Sigmoid colon (tissue), 4 donors: ENCODE results near the gene SPAG6.
A peak's percentile ranks its signal among the peaks of the same experiment; 100 is the strongest.

Experiments used
- EP300 ChIP-seq, 4 donors: sonication (generic); formaldehyde crosslinking; IDR thresholded peaks; one replicate each; pipeline ENCODE4 v1.6.1; 2017; ENCODE audit warnings: antibody characterized with exemption in 4 of 4
- POLR2A ChIP-seq, 2 donors: fragments of 450-650 bp; IDR thresholded peaks; one replicate each; pipeline ENCODE4 v1.6.1; 2016; ENCODE audit warnings: antibody characterized with exemption in 2 of 2, mild to moderate bottlenecking in 2 of 2, moderate library complexity in 2 of 2
- POLR2AphosphoS5 ChIP-seq, 4 donors: sonication (generic); formaldehyde crosslinking; IDR thresholded peaks; one replicate each; pipeline ENCODE4 v1.6.1; 2017; ENCODE audit warnings: antibody characterized with exemption in 4 of 4
- TF ChIP-seq, protein P1 (sequence below), 4 experiments: fragments of 450-650 bp in 3 of 4; fragments of 200-600 bp in 1 of 4; IDR thresholded peaks; one replicate each; pipeline ENCODE4 v1.5.1; 2016 to 2019; ENCODE audit warnings: antibody characterized with exemption in 4 of 4, mild to moderate bottlenecking in 3 of 4, moderate library complexity in 2 of 4

DNA sequence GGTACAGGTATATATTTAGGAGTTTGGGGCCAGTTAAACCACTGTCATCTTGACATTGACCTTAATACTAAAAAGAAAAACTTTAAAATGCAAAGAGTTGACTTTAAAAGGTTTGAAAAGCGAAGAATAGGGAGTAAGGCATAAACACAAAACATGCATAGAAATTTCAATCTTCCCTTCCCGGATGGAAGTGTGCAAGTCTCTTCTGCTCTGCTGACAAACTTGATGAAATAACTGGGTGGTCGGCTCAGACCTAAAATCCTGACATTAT, 3.4 kb upstream of the SPAG6 start:
- TF ChIP-seq EP300 (IDR thresholded peaks at IDR 0.05) (no peak), POLR2AphosphoS5 (IDR thresholded peaks at IDR 0.05) (peak in 2 of 4 donors; percentile 2 to 32), POLR2A (IDR thresholded peaks at IDR 0.05) (no peak)
- TF ChIP-seq, protein P1, sequence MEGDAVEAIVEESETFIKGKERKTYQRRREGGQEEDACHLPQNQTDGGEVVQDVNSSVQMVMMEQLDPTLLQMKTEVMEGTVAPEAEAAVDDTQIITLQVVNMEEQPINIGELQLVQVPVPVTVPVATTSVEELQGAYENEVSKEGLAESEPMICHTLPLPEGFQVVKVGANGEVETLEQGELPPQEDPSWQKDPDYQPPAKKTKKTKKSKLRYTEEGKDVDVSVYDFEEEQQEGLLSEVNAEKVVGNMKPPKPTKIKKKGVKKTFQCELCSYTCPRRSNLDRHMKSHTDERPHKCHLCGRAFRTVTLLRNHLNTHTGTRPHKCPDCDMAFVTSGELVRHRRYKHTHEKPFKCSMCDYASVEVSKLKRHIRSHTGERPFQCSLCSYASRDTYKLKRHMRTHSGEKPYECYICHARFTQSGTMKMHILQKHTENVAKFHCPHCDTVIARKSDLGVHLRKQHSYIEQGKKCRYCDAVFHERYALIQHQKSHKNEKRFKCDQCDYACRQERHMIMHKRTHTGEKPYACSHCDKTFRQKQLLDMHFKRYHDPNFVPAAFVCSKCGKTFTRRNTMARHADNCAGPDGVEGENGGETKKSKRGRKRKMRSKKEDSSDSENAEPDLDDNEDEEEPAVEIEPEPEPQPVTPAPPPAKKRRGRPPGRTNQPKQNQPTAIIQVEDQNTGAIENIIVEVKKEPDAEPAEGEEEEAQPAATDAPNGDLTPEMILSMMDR (IDR thresholded peaks at IDR 0.05): no peak
